ENCODE measurements around the gene CTBP2.
"Not testable (repeated sequence)": the region's sequence is repeated elsewhere in the genome, so short reads cannot be mapped to it uniquely, and the experiment has no call there.

CTBP2 gene

GRCh38 chr10:124990671-124991625 is 169.4 kb downstream of the CTBP2 start:
- DNase-seq, result no peak

GRCh38 chr10:124989526-124989925 is 170.8 kb downstream of the CTBP2 start:
- no peak for DNase-seq

GRCh38 chr10:124988753-124989152 is 171.6 kb downstream of the CTBP2 start:
- DNase-seq, result not testable (repeated sequence)

- DNase-seq, result no peak
Measured at GRCh38 chr10:124987788-124988187, 172.6 kb downstream of the CTBP2 start.

GRCh38 chr10:124985162-124985561 is 175.2 kb downstream of the CTBP2 start:
- DNase-seq, result no peak

- DNase-seq, result no peak
Measured at GRCh38 chr10:124984376-124984775, 176.0 kb downstream of the CTBP2 start.

- no peak for DNase-seq
Measured at GRCh38 chr10:124983321-124983720, 177.0 kb downstream of the CTBP2 start.

- no peak for DNase-seq
Measured at GRCh38 chr10:124978376-124978725, 182.0 kb downstream of the CTBP2 start.

GRCh38 chr10:124977648-124978375 is 182.6 kb downstream of the CTBP2 start:
- DNase-seq, result no peak

GRCh38 chr10:124977161-124977560 is 183.2 kb downstream of the CTBP2 start:
- DNase-seq, result no peak

- DNase-seq, result no peak
Measured at GRCh38 chr10:124975977-124976514, 184.3 kb downstream of the CTBP2 start.

GRCh38 chr10:124974131-124974530 is 186.2 kb downstream of the CTBP2 start:
- no peak for DNase-seq

GRCh38 chr10:124972637-124973036 is 187.7 kb downstream of the CTBP2 start:
- no peak for DNase-seq

- no peak for DNase-seq
Measured at GRCh38 chr10:124971276-124971675, 189.1 kb downstream of the CTBP2 start.

GRCh38 chr10:124967255-124967654 is 193.1 kb downstream of the CTBP2 start:
- no peak for DNase-seq

GRCh38 chr10:124966008-124966407 is 194.4 kb downstream of the CTBP2 start:
- DNase-seq, result no peak

GRCh38 chr10:124963866-124964720 is 196.3 kb downstream of the CTBP2 start:
- peak in 1 of 2 donors; percentile 6 for DNase-seq

GRCh38 chr10:124962421-124962820 is 197.9 kb downstream of the CTBP2 start:
- DNase-seq, result no peak

- DNase-seq, result no peak
Measured at GRCh38 chr10:124961248-124961570, 199.2 kb downstream of the CTBP2 start.

- DNase-seq, result no peak
Measured at GRCh38 chr10:124959564-124959963, 200.8 kb downstream of the CTBP2 start.

- DNase-seq, result no peak
Measured at GRCh38 chr10:124957404-124957947, 202.9 kb downstream of the CTBP2 start.

GRCh38 chr10:124956764-124957163 is 203.6 kb downstream of the CTBP2 start:
- no peak for DNase-seq

GRCh38 chr10:124955868-124956267 is 204.5 kb downstream of the CTBP2 start:
- DNase-seq, result no peak
